NCI-H2107 treated with DMSO at 0.1 percent for 48 hours (cell line): ENCODE data around the gene MLN.

ENCODE experiments used
- DNase-seq: peaks from one replicate; lab custom pipeline; 2025; ENCODE audit not compliant: unreplicated experiment; lab: John Stamatoyannopoulos, UW

MLN gene

DNA sequence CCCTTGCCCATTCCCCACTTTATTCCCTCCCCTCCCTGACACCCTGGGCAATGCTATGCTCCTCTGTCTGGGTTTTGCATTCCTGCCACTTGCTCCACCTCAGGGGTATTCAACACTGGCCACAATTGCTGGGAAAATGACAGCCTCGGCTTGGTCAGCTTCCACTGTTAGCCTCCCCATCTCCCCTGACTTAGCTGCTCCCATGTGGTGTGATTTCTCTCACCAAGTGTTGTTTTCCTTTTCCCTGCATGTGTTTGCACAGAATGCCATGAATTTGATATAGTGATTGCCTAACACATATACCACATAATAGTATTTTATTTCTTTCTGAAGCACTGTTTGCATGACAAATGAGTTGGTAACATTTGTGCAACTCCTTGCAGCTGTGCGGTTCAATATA, 13.4 kb downstream of the MLN start:
- DNase-seq = peak; percentile 16

- DNase-seq = no peak
Measured at GRCh38 chr6:33789550-33789895, 14.3 kb downstream of the MLN start.

DNA sequence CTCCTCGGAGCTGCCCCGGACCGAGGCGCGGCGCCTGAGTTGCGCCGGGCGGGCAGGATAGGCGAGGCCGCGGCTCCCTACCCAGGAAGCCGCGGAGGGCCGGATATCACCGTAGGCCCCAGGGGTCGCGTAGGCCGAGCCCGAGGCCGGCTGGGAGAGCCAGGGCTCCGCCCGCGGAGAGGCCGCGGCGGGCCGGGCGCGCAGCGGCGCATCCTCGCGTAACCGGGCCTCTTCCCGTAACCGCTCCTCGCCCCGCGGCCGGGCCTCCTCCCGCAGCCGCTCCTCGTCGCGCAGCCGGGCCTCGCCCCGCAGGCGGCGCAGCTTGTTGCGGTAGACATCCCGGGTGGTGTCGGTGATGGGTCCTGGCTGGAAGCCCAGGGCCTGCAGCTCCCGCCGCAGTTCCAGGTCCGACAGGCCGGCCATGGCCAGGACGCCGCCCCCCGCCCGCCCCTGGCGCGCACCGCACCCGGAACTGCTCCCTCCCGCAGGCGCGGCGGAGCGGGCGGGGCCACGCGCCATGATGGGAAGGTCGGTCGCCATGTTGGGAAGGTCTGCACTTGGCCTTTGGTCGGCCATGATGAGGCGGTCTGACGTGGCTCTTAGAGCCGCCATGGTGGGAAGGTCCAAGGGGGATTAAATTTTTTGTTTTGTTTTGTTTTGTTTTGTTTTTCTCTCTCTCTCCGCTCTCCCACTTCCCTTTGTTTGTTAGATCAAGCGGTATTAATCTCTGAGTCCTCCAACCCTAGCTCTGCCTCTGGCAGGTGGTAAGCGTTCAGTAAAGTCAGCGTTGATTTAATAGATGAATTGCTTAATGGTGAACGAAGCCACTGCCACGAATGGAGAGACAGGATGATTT, 14.9 kb downstream of the MLN start, which contains the start of gene LEMD2:
Gene LEMD2 (minus strand): TSS at position 437 of the 856 bp plus-strand sequence. CDS start 14 bp downstream, at position 423.
- DNase-seq = peak; percentile 51

GRCh38 chr6:33787954-33788693, 15.7 kb downstream of the MLN start:
- no peak for DNase-seq

- DNase-seq = no peak
Measured at GRCh38 chr6:33787346-33787953, 16.4 kb downstream of the MLN start.

DNA sequence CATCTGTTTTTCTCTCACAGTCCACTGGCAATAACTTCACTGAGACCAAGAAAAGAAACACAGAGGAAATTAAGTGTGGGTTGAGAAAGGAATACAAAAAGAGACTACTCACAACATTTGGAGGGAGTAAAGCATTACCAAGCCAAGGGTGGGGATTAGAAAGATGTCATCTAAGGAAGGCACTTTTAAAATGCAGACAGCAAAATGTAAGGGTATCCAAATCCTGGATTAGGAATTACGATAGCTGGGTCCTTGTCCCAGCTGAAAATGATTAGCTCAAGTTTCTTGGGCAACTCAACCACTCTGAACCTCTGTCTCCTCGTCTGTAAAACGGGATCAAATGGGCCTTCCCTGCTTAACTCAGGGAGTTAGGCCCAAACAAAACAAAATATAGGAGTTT, 17.1 kb downstream of the MLN start:
- DNase-seq = no peak

DNA sequence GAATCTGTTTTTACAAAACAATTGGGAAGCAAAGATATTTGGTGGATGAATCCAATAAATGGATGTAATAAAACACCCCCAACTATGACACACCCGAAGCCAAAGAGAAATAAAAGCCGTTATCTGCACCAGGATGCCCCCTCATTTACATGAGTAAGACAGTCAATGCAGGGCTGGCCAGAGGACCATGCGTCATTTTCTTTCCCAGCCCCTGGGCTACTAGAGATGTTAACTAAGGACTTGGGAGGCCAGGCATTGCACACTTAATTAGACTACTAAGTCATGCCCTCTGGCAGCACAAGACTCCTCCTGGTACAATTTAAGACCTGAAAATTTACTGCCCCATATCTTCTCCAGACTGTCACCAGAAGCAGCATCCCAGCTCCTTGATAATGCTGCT, 18.0 kb downstream of the MLN start:
- no peak for DNase-seq

- DNase-seq = no peak
Measured at GRCh38 chr6:33784787-33785186, 19.0 kb downstream of the MLN start.

DNA sequence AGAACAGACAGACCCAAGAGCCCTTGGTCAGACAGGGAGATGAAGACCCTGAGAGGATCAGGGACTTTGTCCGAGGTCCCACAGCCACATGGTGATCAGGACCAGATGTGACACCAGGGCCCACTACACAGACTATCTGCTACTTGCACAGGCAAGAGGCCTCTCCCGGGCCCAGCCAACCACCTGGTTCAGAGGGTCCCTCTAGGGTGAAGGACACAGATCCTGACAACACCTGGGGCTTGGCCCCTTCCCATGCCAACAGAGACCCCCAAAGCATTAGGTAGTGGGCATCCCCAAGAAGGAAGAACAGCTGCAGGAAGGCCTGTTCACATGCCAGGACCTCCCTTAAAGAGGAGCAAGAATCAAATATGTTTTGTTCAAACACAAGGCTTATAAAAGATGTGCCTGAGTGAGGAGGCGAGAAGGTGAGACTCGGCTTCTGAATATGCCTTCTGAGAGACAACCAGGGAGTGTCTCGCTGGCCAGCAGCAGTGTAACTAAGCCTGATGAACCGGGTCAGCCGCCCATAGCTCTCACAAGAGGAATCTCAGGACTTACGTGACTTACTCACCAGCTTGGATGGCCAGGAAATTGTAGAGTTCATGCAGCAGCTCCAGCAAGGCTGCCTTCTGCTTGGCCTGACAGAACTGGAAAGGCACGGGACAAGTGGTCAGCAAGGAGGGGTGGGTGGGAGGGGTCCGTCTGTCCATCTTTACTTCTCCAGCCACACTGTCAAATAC, 19.9 kb downstream of the MLN start:
- DNase-seq = no peak

DNA sequence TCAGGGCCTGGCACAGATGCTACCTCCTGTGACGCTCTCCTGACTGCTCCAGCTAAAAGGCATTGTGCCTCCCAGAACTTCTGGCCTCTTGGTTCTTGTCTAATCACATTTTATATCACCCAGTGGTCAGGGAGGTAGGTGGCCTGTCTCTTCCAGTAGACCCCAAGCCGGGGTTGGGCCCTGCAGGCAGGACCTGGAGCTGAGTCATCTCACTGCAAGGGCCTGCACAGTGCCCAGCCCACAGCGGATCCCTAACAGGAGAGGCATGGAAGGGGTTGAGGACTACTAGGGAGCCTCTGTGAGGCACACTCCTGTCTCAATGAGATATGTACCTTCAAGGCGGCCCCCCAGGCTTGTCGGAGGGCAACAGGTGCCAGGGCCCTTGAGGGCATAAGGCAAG, 21.2 kb downstream of the MLN start:
- no peak for DNase-seq

DNA sequence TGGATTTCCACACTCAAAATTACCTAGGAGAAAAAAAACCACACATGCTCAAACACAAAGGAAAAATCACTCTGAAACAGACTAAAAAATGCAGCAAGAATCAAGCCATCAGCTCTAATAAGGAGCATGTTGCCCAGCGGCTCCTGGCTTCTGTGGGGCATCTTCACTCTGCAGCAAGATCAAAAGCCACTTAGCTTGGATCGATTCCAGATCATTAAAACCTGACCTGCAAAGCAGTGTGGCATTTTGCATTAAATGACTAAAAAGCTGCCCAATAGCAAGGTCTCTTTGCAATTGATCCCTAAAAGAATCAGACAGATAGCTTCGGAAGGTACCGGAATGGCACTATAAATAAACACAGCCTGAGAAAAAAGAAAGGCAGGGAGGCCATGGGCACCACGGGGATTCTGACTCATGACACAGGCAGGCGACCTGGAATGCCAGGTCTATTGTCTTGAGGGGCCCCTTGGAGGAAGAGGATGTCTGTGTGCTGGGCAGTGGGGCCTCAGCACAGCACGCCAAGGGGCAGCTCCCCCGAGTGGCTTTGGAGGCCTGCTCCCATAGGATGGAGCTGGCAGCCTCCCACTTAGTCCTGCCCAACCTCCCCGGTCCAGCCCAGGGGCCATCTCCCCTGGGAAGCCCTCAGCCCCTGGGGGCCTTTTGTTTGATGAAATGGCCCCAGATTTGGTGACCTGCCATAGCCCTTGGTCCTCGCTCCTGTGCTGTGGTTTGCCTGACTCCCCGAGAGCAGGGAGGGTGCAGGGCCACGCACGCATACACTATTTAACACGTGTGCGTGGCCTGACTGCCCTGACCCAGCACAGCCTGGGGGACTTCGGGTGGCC, 22.4 kb downstream of the MLN start:
- DNase-seq = no peak

- DNase-seq = no peak
Measured at GRCh38 chr6:33779895-33780294, 23.9 kb downstream of the MLN start.

- no peak for DNase-seq
Measured at GRCh38 chr6:33779290-33779689, 24.5 kb downstream of the MLN start.

DNA sequence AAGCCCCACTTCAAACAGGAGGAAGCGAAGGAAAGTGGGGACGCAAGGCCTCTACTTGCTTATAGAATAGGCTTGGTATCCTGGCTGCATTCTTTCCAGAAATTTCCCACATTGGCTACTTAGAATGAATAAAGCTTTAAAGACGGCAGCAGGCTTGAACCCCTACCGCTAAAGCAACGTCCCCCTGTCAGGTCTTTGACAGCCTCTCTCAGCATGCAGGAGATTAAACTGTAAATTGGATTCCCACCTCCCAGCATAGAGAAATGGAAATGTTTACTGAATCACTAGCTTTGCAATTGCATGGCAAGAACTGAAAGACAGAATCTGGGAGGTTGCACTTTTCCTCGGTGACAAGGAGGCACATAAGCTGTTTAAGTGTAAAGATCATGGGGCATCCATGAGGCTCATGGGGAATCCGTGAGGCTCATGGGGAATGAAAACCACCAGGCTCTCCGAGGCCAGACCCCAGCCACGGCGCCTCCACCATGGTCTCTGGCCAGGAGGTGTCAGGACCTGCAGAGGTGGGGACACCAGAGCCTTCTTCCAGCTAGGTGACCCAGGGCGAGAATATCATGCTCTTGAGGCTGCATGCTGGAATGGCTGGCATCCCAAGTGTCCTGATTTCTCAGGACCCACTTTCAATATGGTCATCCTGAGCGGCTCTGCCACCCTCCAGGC, 25.2 kb downstream of the MLN start:
- no peak for DNase-seq

GRCh38 chr6:33777398-33778388, 26.1 kb downstream of the MLN start:
- DNase-seq = no peak

- DNase-seq = no peak
Measured at GRCh38 chr6:33776764-33777163, 27.0 kb downstream of the MLN start.

- no peak for DNase-seq
Measured at GRCh38 chr6:33776186-33776585, 27.6 kb downstream of the MLN start.

GRCh38 chr6:33774774-33775173, 29.0 kb downstream of the MLN start:
- DNase-seq = no peak
